Kidney (tissue), 14 donors: Measurements from ENCODE around the gene HEY2. TPM values are rescaled to one million over a fixed set of nuclear protein-coding genes. Genes with fewer than 3 reads are reported as not detected.

ENCODE experiments used
- DNase-seq, 5 donors: peaks; one replicate each; pipeline ENCODE4 v3.0.0-alpha.2; 2013 to 2020
- FAIRE-seq: peaks from 2 replicates; lab custom pipeline; 2012; peaks lifted over from hg19 to GRCh38; lab: Jason Lieb, UNC
- H3K27ac ChIP-seq, 2 donors: one replicate each; pipeline ENCODE4 v1.7.0; 2013; ENCODE audit warnings: low read depth in 2 of 2, low read length in 2 of 2, inconsistent platforms in 1 of 2
- H3K27me3 ChIP-seq: one replicate; pipeline ENCODE4 v1.7.1; 2013; ENCODE audit warnings: low read length, inconsistent platforms; ENCODE audit not compliant: control insufficient read depth, insufficient read depth
- H3K36me3 ChIP-seq, 3 donors: one replicate each; pipeline versions ENCODE4 v1.7.0 to v1.7.1; 2013; ENCODE audit warnings: low read length in 3 of 3, control low read depth in 1 of 3, inconsistent platforms in 1 of 3; ENCODE audit not compliant: insufficient read depth in 3 of 3, control insufficient read depth in 2 of 3
- H3K4me1 ChIP-seq, 3 donors: one replicate each; pipeline versions ENCODE4 v1.7.0 to v1.7.1; 2013; ENCODE audit warnings: low read length in 3 of 3, inconsistent platforms in 1 of 3, low read depth in 1 of 3; ENCODE audit not compliant: control insufficient read depth in 2 of 3, insufficient read depth in 2 of 3
- H3K4me3 ChIP-seq, 3 donors: one replicate each; pipeline versions ENCODE4 v1.7.0 to v1.8.1; 2013; ENCODE audit warnings: low read length in 3 of 3, control low read depth in 1 of 3, inconsistent platforms in 1 of 3
- H3K9ac ChIP-seq, 3 donors: one replicate each; pipeline versions ENCODE4 v1.7.0 to v1.7.1; 2013; ENCODE audit warnings: low read length in 3 of 3, control low read depth in 1 of 3, inconsistent platforms in 1 of 3
- H3K9me3 ChIP-seq, 3 donors: one replicate each; pipeline versions ENCODE4 v1.7.0 to v1.7.1; 2013; ENCODE audit warnings: low read length in 3 of 3, control low read depth in 1 of 3, inconsistent platforms in 1 of 3; ENCODE audit not compliant: control insufficient read depth in 2 of 3, insufficient read depth in 1 of 3
- CTCF ChIP-seq: IDR thresholded peaks from 3 replicates; pipeline ENCODE4 v1.5.1; 2012; ENCODE audit warnings: mild to moderate bottlenecking, moderate library complexity, borderline replicate concordance; ENCODE audit not compliant: insufficient read depth; ENCODE audit errors: extremely low read depth
- intact Hi-C: fragments of 100-400 bp; cut with DNase I; formaldehyde crosslinking; loops from one replicate; pipeline ENCODE4 v1.11.1; 2022
- polyA plus RNA-seq: library from polyadenylated mRNA; stranded (reverse); fragments of 350-450 nt; fragmentation: Illumina TruSeq; extraction: RNeasy Lipid Tissue Mini Kit (QIAGEN cat#74804); gene quantifications from one replicate; pipeline ENCODE4 v1.2.3, GENCODE V29; 2014; ENCODE audit warnings: low read depth, low replicate concordance; ENCODE audit not compliant: insufficient read depth
- total RNA-seq: library from RNA; stranded (reverse); fragmentation: NEBNext Ultra II Directional; extraction: Animal tissue kit (Norgen Biotek cat#: 25700); gene quantifications from one replicate; pipeline ENCODE4 v1.2.1, GENCODE V29; 2021
- donor health status: control.
- donor health status: control.
- donor health status: control.
- donor health status: control.
- donor health status: control.
- donor health status: DM: yes; HTN: yes; CAD: no.
- donor health status: Normal renal cell carcinoma (clear cell type).

The HEY2 gene
- total and polyA plus RNA-seq, 2 donors from 2014 or later: 4.2 to 10.7 TPM

- Histone ChIP-seq H3K27me3 (peaks cover 18% of the 10 kb centered on the region), H3K9me3 (no peaks in the 10 kb centered on the region), H3K9ac (no peak overlapping the region), H3K4me3 (peak overlapping the region in 1 of 3 donors; percentile 91), H3K4me1 (peaks cover 0 to 2% (median 0%) of the 10 kb centered on the region in 3 donors), H3K27ac (peak overlapping the region; percentile 10 to 52), H3K36me3 (no peaks in the 10 kb centered on the region)
- FAIRE-seq: no peak
- DNase-seq: peak in 4 of 5 donors; percentile 29 to 48 (median 44)
- TF ChIP-seq CTCF: no peak
- intact Hi-C loops: no loop called here
Measured at GRCh38 chr6:125745281-125746018, 4.0 kb upstream of the HEY2 start.

DNA sequence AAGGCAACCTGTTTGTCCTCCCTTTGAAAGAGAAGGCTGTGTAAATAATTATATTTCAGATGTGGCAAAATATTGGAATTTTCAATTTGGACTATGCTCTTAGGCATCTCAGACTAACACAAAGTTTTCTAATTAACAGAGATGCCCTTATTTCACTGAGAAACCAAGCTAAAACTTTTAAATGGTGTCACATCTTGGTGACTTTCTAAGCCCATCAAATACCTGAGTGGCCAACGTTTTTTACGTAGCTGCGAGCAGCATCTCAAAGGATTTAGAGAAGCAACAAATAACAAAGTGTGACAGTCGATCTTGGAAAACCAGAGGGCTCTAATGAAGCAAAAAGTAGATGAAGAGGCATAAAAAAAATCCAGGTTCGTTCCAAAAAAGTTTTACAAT lies 3.4 kb upstream of the HEY2 start:
- Histone ChIP-seq H3K27ac (peak overlapping the region; percentile 52 to 87), H3K4me3 (peak overlapping the region in 2 of 3 donors; percentile 74 to 91), H3K36me3 (no peaks in the 10 kb centered on the region), H3K9me3 (no peaks in the 10 kb centered on the region), H3K9ac (peak overlapping the region in 1 of 3 donors; percentile 95), H3K27me3 (peaks cover 23% of the 10 kb centered on the region), H3K4me1 (peaks cover 0 to 2% (median 0%) of the 10 kb centered on the region in 3 donors)
- FAIRE-seq (no peak), DNase-seq (peak in 1 of 5 donors; percentile 26)
- no peak for TF ChIP-seq CTCF
- intact Hi-C loops: no loop called here

DNA sequence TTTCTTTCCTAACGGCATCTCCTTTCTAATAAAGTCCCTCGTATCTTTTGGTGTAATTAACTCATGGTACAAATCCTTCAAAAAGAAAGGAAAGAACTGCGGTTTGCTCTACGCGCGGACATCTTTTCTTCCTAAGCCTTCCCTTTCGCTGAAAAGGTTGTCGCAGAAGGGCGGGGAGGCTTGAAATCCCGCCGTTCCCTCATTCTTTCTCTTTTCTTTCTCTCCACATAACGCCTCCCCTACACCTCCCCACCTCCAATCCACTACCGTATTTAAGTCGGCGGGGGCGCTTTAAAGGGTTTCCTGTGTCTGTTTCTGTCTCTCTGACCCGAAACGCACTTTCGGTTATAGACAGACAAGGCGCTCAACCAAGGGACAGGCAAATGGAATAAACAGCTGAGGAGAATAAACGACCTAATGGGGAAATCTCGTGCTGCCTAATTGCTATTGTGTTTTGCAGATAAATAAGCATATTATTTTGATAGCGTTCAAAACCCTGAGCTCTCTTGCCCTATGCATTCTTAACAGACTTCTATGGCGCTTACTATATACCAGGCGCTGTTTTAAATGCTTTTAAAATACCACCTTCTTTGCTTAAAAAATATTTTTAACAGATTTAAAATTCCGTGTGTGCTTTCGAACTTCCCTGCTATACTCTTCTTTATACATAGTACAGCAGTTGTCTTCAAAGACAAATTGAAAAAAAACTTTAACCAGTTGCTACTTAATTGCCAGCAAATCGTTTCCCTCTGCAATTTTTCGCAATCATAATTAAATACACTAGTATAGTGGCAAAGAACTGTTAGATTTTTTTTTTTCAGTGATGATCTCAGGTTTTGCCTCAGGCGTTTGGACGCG lies 2.5 kb upstream of the HEY2 start:
- peak; percentile 3 for TF ChIP-seq CTCF
- peak overlapping the region in 2 of 3 donors; percentile 28 to 95 for H3K9ac ChIP-seq
- H3K4me3 ChIP-seq: peak overlapping the region; percentile 58 to 91 (median 74)
- peak overlapping the region; percentile 85 to 87 for H3K27ac ChIP-seq
- peaks cover 23% of the 10 kb centered on the region for H3K27me3 ChIP-seq
- H3K4me1 ChIP-seq: peaks cover 0 to 2% (median 0%) of the 10 kb centered on the region in 3 donors
- DNase-seq (peak in 4 of 5 donors; percentile 65 to 87 (median 77)), FAIRE-seq (no peak)
- H3K9me3 ChIP-seq: no peaks in the 10 kb centered on the region
- intact Hi-C loops: no loop called here
- no peaks in the 10 kb centered on the region for H3K36me3 ChIP-seq
